Spleen (tissue), 7 donors: ENCODE data around the gene SIDT2.

ENCODE experiments used
- POLR2A ChIP-seq, 3 donors: fragments of 450-650 bp; IDR thresholded peaks; one replicate each; pipeline ENCODE4 v1.5.1; 2017; ENCODE audit warnings: antibody characterized with exemption in 3 of 3, mild to moderate bottlenecking in 1 of 3
- TF ChIP-seq, protein P1 (sequence below), 11 experiments: fragments of 200-600 bp in 7 of 11; fragments of 450-650 bp in 4 of 11; sonication (generic) in 4 of 11; IDR thresholded peaks in 8 of 11; conservative IDR thresholded peaks in 3 of 11; 1 replicate in 7 of 11; 2 replicates in 4 of 11; pipeline versions ENCODE4 v1.4.0 to v1.8.0; 2016 to 2021; ENCODE audit warnings: antibody characterized with exemption in 11 of 11, inconsistent platforms in 4 of 11, mild to moderate bottlenecking in 1 of 11
- donor health status: DM: no; HTN: no; CAD: no; lungs with moderate emphysema.
- donor health status: DM: no; HTN: no; CAD: no.
- donor health status: DM: no; HTN: no; CAD: no.

- TF ChIP-seq POLR2A (IDR thresholded peaks at IDR 0.05): no peak
- TF ChIP-seq, protein P1, sequence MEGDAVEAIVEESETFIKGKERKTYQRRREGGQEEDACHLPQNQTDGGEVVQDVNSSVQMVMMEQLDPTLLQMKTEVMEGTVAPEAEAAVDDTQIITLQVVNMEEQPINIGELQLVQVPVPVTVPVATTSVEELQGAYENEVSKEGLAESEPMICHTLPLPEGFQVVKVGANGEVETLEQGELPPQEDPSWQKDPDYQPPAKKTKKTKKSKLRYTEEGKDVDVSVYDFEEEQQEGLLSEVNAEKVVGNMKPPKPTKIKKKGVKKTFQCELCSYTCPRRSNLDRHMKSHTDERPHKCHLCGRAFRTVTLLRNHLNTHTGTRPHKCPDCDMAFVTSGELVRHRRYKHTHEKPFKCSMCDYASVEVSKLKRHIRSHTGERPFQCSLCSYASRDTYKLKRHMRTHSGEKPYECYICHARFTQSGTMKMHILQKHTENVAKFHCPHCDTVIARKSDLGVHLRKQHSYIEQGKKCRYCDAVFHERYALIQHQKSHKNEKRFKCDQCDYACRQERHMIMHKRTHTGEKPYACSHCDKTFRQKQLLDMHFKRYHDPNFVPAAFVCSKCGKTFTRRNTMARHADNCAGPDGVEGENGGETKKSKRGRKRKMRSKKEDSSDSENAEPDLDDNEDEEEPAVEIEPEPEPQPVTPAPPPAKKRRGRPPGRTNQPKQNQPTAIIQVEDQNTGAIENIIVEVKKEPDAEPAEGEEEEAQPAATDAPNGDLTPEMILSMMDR (IDR thresholded peaks at IDR 0.05 in 8 of 11, conservative IDR thresholded peaks at IDR 0.05 in 3 of 11): no peak
These were observed 50.9 kb downstream of the SIDT2 start for GRCh38 chr11:117229411-117229810.
